Right ventricle myocardium superior (tissue), 1 donor: ENCODE measurements around the gene GJC2. TPM values are rescaled to one million over a fixed set of nuclear protein-coding genes. Genes with fewer than 3 reads are reported as not detected.
A peak's percentile ranks its signal among the peaks of the same experiment; 100 is the strongest.

Source experiments
- ATAC-seq: fragments of 200-7000 bp; cut with Tn5 transposase; one replicate; pipeline ENCODE4 v1.9.1; 2020; ENCODE audit warnings: mild to moderate bottlenecking; ENCODE audit not compliant: poor library complexity
- DNase-seq: peaks from one replicate; pipeline ENCODE4 v3.0.0-alpha.2; 2020
- intact Hi-C: fragments of 100-400 bp; cut with DNase I; formaldehyde crosslinking; loops from one replicate; pipeline ENCODE4 v1.11.2; 2022
- total RNA-seq: library from RNA; stranded (reverse); fragmentation: NEBNext Ultra II Directional; extraction: Animal tissue kit (Norgen Biotek cat#: 25700); gene quantifications from one replicate; pipeline ENCODE4 v1.2.1, GENCODE V29; 2021
- donor health status: DM: no; HTN: yes; CAD: no; lungs with severe emphysema.

GJC2 gene
- total RNA-seq, 1 donor from 2014 or later = 1.6 TPM

DNA sequence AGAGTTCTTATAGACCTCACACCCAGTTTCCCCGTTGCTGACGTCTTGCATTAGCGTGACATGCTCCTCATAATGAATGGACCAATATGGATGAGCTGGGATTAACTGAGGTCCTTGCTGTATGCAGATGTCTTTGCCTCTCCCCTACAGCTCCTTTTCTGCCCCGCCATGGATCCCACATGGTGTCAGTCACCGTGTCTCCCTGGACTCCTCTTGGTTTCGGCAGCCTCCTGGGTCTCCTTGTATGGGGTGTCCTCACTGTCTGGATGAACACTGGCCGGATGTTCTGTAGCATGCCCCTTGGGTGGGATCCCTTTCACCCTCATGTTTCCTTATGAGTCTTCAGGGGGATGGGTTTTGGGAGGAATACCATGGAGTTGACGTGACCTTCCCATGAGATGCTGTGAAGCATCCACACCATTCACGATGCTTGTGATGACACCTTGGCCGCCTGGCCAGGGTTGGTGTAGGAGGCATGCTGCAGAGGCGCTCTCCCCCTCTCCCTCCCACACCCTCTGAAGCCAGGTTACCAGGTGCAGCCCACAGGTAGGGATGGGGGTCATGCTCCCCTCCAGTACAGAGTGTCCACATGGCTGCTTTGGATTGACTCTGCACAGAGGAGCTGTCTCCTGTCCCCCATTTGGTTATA lies 4.4 kb downstream of the GJC2 start:
- ATAC-seq = no peak
- intact Hi-C loops = no loop called here
- DNase-seq = no peak

DNA sequence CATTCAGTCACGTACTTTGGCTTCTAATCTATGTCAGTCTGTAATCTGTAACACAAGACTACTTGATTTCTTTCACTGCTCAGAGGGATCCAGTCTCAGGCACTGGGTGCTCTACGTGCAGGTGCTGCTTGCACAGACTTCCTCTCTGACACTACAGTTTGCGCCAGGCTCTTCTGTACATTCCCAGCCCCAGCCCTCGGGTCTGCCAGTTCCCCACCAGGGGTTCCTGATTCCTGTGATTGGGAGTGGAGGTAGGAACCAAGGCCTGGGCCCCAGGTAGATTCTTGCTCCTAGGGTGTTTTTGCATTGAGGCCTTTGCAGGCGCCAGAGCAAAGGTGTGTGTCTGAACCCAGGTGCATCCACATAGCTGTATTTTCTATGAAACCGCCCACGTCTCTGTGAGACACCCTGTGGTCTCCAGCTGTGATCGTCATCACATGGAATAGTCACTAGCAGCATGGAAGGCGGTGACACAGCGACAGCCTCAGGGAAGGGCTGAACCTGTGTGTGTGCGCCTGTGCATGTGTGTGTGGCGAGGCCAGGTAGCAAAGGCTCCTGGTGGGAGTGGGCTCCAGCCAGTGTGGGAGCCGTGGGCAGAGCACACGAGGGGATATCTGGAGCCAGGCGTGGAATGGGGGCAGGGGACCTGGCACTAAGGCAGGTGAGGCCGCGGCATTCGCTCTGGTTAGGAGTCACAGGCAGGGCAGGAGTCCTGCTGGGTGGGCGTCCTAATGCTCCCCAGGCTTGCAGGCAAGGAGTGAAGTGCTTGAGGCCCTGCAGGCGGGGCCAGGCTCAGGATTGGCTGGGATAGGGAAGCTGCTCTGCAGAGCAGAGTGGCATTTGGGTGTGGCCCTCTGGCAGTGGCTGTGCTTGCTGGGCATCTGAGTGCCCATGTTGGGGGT lies 5.2 kb downstream of the GJC2 start:
- DNase-seq (peak; percentile 39), ATAC-seq (no peak)
- intact Hi-C loops = no loop called here

- ATAC-seq (no peak), DNase-seq (peak; percentile 37)
- intact Hi-C loops = no loop called here
Observed at GRCh38 chr1:228155596-228156514, 6.1 kb downstream of the GJC2 start.

- intact Hi-C loops = no loop called here
- DNase-seq (peak; percentile 36), ATAC-seq (no peak)
Observed at GRCh38 chr1:228156515-228156881, 6.8 kb downstream of the GJC2 start.

DNA sequence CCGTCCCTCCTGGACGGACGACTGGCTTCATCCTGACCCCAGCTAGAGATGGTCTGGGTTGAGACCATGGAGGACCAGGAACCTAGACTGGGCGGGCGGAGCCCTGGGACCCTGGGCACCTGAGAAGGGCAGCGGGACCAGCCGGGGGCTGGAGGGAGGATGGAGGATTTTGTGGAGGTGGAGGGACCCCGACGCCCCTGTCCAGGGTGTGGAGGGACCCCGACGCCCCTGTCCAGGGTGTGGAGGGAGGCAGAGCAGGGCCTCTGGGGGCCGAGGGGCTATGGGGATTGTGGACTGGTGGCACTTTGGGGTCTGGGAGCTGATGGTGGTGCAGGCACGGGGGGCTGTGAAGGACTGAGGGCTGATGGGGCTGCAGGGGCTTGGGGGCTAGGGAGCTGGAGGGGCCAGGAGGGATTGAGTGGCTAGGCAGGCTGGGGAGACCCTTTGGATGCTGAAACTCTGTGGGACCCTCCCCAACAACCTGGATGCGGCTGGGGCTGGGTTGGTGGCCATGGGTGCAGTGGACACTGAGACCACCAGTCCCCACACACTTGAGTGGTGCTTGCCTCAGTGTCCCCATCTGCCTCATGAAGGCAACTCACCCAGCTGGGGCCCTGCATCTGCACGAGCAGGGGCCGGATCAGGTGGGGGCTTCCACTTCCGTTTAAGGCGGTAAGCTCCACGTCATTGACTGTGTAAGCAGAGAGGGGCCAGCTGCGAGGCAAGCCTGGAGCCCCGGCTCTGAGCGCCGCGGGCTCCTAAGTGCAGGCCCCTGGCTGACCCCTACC lies 7.4 kb downstream of the GJC2 start:
- DNase-seq (peak; percentile 10), ATAC-seq (no peak)
- intact Hi-C loops = no loop called here

DNA sequence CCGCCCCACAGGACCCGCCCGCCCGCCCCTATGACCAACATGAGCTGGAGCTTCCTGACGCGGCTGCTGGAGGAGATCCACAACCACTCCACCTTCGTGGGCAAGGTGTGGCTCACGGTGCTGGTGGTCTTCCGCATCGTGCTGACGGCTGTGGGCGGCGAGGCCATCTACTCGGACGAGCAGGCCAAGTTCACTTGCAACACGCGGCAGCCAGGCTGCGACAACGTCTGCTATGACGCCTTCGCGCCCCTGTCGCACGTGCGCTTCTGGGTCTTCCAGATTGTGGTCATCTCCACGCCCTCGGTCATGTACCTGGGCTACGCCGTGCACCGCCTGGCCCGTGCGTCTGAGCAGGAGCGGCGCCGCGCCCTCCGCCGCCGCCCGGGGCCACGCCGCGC lies 8.0 kb downstream of the GJC2 start:
- DNase-seq (peak; percentile 22), ATAC-seq (no peak)
- intact Hi-C loops = no loop called here

DNA sequence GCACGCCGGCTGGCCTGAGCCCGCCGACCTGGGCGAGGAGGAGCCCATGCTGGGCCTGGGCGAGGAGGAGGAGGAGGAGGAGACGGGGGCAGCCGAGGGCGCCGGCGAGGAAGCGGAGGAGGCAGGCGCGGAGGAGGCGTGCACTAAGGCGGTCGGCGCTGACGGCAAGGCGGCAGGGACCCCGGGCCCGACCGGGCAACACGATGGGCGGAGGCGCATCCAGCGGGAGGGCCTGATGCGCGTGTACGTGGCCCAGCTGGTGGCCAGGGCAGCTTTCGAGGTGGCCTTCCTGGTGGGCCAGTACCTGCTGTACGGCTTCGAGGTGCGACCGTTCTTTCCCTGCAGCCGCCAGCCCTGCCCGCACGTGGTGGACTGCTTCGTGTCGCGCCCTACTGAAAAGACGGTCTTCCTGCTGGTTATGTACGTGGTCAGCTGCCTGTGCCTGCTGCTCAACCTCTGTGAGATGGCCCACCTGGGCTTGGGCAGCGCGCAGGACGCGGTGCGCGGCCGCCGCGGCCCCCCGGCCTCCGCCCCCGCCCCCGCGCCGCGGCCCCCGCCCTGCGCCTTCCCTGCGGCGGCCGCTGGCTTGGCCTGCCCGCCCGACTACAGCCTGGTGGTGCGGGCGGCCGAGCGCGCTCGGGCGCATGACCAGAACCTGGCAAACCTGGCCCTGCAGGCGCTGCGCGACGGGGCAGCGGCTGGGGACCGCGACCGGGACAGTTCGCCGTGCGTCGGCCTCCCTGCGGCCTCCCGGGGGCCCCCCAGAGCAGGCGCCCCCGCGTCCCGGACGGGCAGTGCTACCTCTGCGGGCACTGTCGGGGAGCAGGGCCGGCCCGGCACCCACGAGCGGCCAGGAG lies 8.6 kb downstream of the GJC2 start:
- intact Hi-C loops = no loop called here
- peak; percentile 35 for DNase-seq
- no peak for ATAC-seq

DNA sequence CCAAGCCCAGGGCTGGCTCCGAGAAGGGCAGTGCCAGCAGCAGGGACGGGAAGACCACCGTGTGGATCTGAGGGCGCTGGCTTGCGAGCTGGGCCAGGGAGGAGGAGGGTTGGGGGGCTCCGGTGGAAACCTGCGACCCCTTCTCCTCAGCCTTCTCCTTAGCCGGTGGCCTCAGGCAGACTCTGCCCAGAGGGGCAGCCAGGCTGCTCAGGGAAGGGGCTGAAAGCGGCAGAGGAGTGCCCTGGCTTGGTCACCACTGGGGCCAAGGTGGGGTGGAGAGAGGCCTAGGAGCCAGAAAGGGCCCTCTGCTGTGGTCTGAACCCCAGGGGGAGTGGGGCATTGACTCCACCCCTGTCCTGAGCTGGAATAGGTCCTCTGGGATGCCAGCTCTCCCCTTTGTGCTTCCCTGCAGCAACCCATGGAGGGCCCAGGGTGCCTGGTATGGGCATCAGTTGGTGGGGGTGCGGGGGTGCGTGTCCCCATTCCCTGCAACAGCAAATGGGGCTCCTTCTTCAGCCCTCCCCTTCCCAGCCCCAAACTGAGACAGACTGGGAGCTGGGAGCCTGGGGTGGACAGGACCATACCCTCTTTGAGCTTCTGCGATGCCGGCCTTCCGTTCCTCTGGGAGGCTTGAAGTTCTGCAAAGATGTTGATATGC lies 9.4 kb downstream of the GJC2 start:
- no peak for ATAC-seq
- DNase-seq = no peak
- intact Hi-C loops = no loop called here

- DNase-seq (no peak), ATAC-seq (no peak)
- intact Hi-C loops = no loop called here
Observed at GRCh38 chr1:228160201-228160761, 10.6 kb downstream of the GJC2 start.

- no peak for ATAC-seq
- intact Hi-C loops = no loop called here
- DNase-seq = no peak
Observed at GRCh38 chr1:228161362-228161761, 11.6 kb downstream of the GJC2 start.

DNA sequence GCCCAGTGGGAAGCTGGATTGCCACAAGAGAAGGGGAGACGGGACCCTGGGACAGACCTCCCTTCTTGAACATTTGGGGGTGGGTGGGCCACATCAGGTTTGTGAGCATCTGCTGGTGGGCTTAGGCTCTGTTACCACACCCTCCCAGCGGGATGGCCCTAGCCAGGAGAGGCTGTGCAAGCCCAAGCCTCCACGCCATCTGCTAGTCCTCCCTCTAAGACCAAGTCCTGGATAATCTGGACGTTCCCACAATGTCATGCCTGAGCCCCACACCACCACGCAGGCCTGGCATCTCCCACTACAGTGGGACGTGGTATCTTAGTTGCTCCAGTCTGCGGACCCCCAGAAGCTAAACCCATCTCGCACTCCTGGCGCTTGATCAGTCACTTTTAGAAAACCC lies 12.1 kb downstream of the GJC2 start:
- intact Hi-C loops = no loop called here
- ATAC-seq (no peak), DNase-seq (no peak)

- ATAC-seq (no peak), DNase-seq (peak; percentile 73)
- intact Hi-C loops = no loop called here
Observed at GRCh38 chr1:228162286-228163006, 12.7 kb downstream of the GJC2 start.

- peak; percentile 77 for DNase-seq
- intact Hi-C loops = no loop called here
- no peak for ATAC-seq
Observed at GRCh38 chr1:228163007-228163753, 13.4 kb downstream of the GJC2 start.

DNA sequence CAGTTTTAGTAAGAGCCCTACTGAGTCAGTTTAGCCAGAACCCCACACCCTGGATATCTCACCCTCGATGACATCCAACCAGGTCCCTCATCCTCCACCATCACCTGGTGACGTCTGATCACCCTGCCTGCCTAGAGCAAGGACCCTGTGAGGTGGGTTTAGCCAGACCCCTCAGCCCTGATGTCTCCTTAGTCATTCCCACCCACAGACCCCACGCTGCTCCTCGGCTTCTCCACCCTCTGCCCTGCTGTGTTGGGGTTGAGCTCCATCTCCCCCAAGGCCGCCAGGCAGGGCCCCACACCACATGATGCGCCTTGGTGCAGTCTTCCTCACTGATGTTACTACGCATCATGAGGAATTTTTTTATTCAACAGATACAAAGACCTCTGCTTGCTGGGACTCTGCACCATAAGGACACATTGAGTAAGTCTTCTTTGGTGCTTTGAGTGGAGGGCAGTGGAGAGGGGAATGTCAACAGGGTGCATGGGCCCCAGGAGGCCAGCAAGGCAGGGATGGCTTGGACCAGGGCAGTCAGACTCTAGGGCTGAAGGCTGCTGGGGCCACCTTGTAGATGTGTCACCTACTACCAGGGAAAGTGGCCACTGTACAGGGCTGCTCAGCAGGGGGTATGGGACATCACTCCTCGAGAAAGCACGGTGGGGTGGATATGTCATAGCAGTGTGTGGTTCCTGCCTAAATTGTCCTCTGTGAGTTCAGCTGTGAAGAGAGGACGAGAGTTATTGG lies 14.2 kb downstream of the GJC2 start:
- ATAC-seq = no peak
- intact Hi-C loops = loop anchor here (2.0 kb wide), 1 partner anchor 23 kb away; the partner anchor contains the start of gene GUK1
- DNase-seq = peak; percentile 40
